ENCODE data around the gene GJA9.

GRCh38 chr1:38881487-38881886 lies at the start of gene GJA9:
- TF ChIP-seq CTCF (IDR thresholded peaks at IDR 0.05; ENCODE audit: borderline replicate concordance, extremely low read depth, low read length, poor library complexity, severe bottlenecking) (no peak), EZH2 (IDR thresholded peaks at IDR 0.05; ENCODE audit: borderline replicate concordance, low read depth, low read length, severe bottlenecking) (no peak)
